Effector memory CD4-positive, alpha-beta T cell (primary cell): ENCODE data around the gene TMEM109.

Experiments
- DNase-seq, 3 donors: peaks; one replicate each; pipeline ENCODE4 v3.0.0-alpha.2; 2020
- H3K27ac ChIP-seq: 2 replicates; pipeline ENCODE4 v1.7.0; 2013; ENCODE audit warnings: mild to moderate bottlenecking, low read length, moderate library complexity; ENCODE audit not compliant: insufficient read depth, poor library complexity, severe bottlenecking
- H3K27me3 ChIP-seq: replicated peaks from 2 replicates; pipeline ENCODE4 v1.7.0; 2013; ENCODE audit warnings: mild to moderate bottlenecking, low read length; ENCODE audit not compliant: insufficient read depth, control insufficient read depth, poor library complexity, severe bottlenecking
- H3K36me3 ChIP-seq: 2 replicates; pipeline ENCODE4 v1.7.0; 2013; ENCODE audit warnings: mild to moderate bottlenecking, low read length, moderate library complexity; ENCODE audit not compliant: control insufficient read depth, insufficient read depth
- H3K4me1 ChIP-seq: 2 replicates; pipeline ENCODE4 v1.7.0; 2013; ENCODE audit warnings: low read length, mild to moderate bottlenecking; ENCODE audit not compliant: control insufficient read depth, insufficient read depth, poor library complexity, severe bottlenecking
- H3K4me3 ChIP-seq: 2 replicates; pipeline ENCODE4 v1.7.0; 2013; ENCODE audit warnings: low read length, low read depth, mild to moderate bottlenecking; ENCODE audit not compliant: insufficient read depth, poor library complexity, severe bottlenecking
- H3K9me3 ChIP-seq: 2 replicates; pipeline ENCODE4 v1.7.0; 2013; ENCODE audit warnings: mild to moderate bottlenecking, low read length, moderate library complexity; ENCODE audit not compliant: control insufficient read depth

Gene TMEM109

GRCh38 chr11:60910281-60910687 lies 3.7 kb upstream of the TMEM109 start:
- H3K4me1 ChIP-seq, result peaks cover 22% of the 10 kb centered on the region

DNA sequence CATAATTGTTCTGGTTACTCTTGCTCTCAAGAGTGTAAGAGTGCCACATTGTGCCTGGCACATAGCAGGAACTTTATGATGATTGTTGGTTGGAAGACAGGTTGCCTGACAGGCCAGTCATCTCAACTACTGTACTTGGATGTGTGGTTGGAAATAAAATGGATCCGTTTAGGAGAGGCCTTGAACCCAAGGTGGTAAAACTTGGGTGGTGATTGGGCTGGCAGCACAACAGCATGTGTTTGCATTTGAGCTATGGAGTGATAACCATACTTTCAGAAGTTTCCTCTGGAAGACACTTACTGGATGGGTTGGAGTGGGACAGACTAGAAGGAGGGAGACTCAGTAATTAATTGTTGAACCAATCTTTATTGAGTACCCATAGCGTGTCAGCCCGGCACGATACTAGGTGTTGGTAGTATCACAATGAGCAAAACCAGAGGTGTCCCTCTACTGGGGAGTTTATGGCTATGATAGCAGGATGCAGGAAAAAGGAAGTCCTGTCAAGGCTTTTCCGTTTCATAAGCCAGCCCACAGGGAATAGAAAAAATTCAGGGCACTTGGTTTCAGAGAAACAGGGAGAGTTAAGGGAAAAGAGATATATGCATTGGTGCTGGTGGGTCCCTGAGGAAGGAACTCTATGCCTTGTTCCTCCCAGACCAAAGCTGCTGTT lies 3.1 kb upstream of the TMEM109 start:
- H3K27ac ChIP-seq, result no peak overlapping the region
- no peak overlapping the region for H3K4me3 ChIP-seq
- H3K9me3 ChIP-seq, result no peaks in the 10 kb centered on the region
- H3K36me3 ChIP-seq, result no peaks in the 10 kb centered on the region
- H3K27me3 ChIP-seq, result no peaks in the 10 kb centered on the region
- no peak for DNase-seq
- peaks cover 20% of the 10 kb centered on the region for H3K4me1 ChIP-seq

More at GRCh38 chr11:60910281-60910687, 3.7 kb upstream of the TMEM109 start:
- Histone ChIP-seq H3K27ac (no peak overlapping the region), H3K27me3 (no peaks in the 10 kb centered on the region), H3K9me3 (no peaks in the 10 kb centered on the region), H3K4me3 (no peak overlapping the region), H3K36me3 (no peaks in the 10 kb centered on the region)
- DNase-seq, result no peak

GRCh38 chr11:60912223-60912850 lies 1.6 kb upstream of the TMEM109 start:
- H3K27me3 ChIP-seq, result no peaks in the 10 kb centered on the region
- H3K9me3 ChIP-seq, result no peaks in the 10 kb centered on the region
- no peak overlapping the region for H3K27ac ChIP-seq
- no peaks in the 10 kb centered on the region for H3K36me3 ChIP-seq
- peaks cover 22% of the 10 kb centered on the region for H3K4me1 ChIP-seq
- no peak for DNase-seq
- no peak overlapping the region for H3K4me3 ChIP-seq

GRCh38 chr11:60912851-60913528 lies 968 bp upstream of the TMEM109 start:
- H3K4me3 ChIP-seq, result peak overlapping the region; percentile 89
- H3K27ac ChIP-seq, result peak overlapping the region; percentile 99

DNA sequence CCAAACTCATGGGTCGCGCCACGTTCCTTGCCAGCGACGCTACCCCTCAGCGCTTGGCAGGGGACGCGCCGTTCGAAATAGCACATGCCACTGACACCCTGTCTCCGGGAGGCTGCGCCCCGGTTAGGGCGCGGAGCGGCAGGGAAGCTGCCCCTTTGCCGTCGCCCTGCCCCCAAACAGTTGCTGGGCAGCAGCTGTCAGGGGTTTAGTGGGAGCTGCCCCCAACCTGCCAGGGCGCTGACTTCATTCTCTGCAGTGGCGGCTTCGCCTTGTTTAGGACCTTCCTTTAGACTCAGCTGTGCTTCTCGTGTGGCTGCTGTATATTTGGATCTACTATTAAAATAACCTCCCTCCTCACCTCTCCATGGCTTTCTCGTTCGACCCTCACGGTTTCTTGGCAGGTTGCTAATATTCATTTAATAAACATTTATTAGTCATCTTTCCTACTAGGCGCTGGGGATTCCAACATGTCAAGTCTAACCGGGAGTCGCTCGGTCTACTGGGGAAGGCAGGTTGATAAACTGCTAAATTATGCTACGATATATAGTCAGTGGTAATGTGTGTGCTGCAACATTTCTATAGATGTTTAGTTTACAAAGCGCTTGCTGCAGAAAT lies 782 bp downstream of the TMEM109 start:
- DNase-seq, result no peak
- Histone ChIP-seq H3K4me1 (peaks cover 22% of the 10 kb centered on the region), H3K36me3 (peaks cover 5% of the 10 kb centered on the region), H3K27ac (peak overlapping the region; percentile 99), H3K4me3 (peak overlapping the region; percentile 89), H3K27me3 (no peaks in the 10 kb centered on the region), H3K9me3 (no peaks in the 10 kb centered on the region)

More at GRCh38 chr11:60912851-60913528, 968 bp upstream of the TMEM109 start:
- no peak for DNase-seq
- no peaks in the 10 kb centered on the region for H3K36me3 ChIP-seq
- H3K4me1 ChIP-seq, result peaks cover 22% of the 10 kb centered on the region
- no peaks in the 10 kb centered on the region for H3K27me3 ChIP-seq
- no peaks in the 10 kb centered on the region for H3K9me3 ChIP-seq

GRCh38 chr11:60915248-60915914 lies 1.4 kb downstream of the TMEM109 start:
- peaks cover 11% of the 10 kb centered on the region for H3K36me3 ChIP-seq
- peak overlapping the region; percentile 89 for H3K4me3 ChIP-seq
- H3K9me3 ChIP-seq, result no peaks in the 10 kb centered on the region
- peak overlapping the region; percentile 54 for H3K27ac ChIP-seq
- H3K27me3 ChIP-seq, result no peaks in the 10 kb centered on the region
- H3K4me1 ChIP-seq, result peaks cover 22% of the 10 kb centered on the region
- DNase-seq, result peak; percentile 48 to 58 (median 50)

DNA sequence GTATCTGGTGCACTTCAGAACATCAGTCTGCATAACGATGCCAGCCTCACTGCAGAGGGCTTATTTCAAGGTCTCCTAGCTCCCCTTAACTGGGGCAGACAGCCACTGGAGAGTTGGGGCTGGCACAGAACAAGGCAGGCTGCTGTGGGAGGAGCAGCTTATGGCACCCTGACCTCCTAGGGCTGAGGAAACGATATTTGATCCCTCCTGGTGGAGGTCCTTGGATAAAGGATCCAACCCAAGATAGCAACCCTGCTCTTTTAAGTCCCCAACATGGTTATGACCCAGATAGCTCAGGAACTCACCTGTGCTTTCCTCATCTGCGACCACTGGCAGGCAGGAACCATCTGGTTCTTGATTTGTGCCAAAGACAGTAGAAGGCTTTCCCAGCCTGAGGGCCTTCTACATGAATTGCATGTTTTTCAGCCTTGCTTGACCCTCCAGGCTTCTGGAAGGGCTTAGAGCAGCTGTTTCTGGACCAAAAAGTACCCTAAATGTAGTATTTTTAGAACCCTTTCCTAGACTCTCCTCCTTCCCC lies 2.8 kb downstream of the TMEM109 start:
- no peak overlapping the region for H3K4me3 ChIP-seq
- peaks cover 22% of the 10 kb centered on the region for H3K4me1 ChIP-seq
- no peak for DNase-seq
- no peaks in the 10 kb centered on the region for H3K27me3 ChIP-seq
- peaks cover 25% of the 10 kb centered on the region for H3K36me3 ChIP-seq
- H3K9me3 ChIP-seq, result no peaks in the 10 kb centered on the region
- H3K27ac ChIP-seq, result no peak overlapping the region

- H3K4me1 ChIP-seq, result peaks cover 22% of the 10 kb centered on the region
- no peaks in the 10 kb centered on the region for H3K27me3 ChIP-seq
- H3K36me3 ChIP-seq, result peaks cover 30% of the 10 kb centered on the region
- no peak for DNase-seq
- no peak overlapping the region for H3K4me3 ChIP-seq
- H3K27ac ChIP-seq, result no peak overlapping the region
- no peaks in the 10 kb centered on the region for H3K9me3 ChIP-seq
These were observed 3.3 kb downstream of the TMEM109 start for GRCh38 chr11:60917267-60917666.

DNA sequence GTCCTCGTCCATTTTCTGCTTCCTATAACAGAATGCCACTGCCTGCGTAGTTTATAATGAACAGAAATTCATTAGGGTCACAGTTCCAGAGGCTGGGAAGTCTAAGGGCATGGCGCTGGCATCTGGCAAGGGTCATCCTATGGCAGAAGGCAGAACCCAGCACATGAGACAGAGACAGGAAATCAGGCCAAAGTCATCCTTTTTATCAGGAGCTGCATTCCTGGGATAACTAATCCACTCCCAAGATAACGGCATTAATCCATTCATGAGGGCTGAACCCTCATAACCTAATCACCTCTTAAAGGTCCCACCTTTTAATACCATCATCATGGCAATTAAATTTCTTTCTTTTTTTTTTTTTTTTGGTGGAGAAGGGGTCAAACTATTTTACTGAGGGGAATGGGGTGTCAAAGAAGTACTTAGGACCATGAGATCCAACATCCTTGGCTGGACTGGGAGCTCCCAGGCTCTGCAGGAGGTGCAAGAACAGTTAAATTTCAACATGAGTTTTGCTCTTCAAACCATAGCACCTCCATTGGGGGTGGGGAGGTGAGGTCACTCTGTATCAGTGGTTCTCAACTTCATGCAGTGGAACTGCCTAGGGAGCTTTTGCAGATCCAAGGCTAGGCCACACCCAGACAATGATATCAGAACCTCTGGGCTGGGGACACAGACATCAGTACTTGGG lies 4.4 kb downstream of the TMEM109 start:
- peaks cover 17% of the 10 kb centered on the region for H3K4me1 ChIP-seq
- no peak overlapping the region for H3K4me3 ChIP-seq
- no peaks in the 10 kb centered on the region for H3K27me3 ChIP-seq
- peaks cover 39% of the 10 kb centered on the region for H3K36me3 ChIP-seq
- no peak overlapping the region for H3K27ac ChIP-seq
- DNase-seq, result no peak
- no peaks in the 10 kb centered on the region for H3K9me3 ChIP-seq
